ENCODE data around the gene HCRTR1.

DNA sequence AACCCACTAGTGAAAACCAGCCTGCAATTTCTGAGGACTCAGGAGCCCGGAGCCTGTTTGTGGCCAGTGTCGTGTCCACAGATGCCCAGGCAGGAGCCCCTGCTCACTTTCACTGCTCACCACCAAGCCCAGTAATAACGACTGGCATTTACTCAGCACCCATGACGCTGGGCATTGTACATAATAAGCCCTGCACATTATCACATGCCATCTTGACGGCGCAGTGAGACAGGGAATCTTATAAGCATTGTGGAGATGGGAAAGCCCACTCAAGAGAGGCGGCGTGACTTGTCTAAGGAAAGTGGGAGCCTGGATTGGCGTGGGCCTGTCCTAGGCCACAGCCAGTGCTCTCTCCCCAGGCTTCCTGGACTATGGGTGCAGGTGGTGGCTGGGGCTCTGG lies 55.9 kb downstream of the HCRTR1 start:
- TF ChIP-seq, protein P1, sequence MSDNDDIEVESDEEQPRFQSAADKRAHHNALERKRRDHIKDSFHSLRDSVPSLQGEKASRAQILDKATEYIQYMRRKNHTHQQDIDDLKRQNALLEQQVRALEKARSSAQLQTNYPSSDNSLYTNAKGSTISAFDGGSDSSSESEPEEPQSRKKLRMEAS (IDR thresholded peaks at IDR 0.05; ENCODE audit: insufficient read depth, insufficient read length) = no peak
- TF ChIP-seq POLR2A (IDR thresholded peaks at IDR 0.05; ENCODE audit: low read depth, low read length) (no peak), MYC (IDR thresholded peaks at IDR 0.05; ENCODE audit: low read depth, low read length) (no peak), POLR2AphosphoS5 (IDR thresholded peaks at IDR 0.05; ENCODE audit: insufficient read depth, low read depth, low read length) (no peak), EZH2 (IDR thresholded peaks at IDR 0.05; ENCODE audit: borderline replicate concordance, low read depth, low read length, severe bottlenecking) (no peak)
- TF ChIP-seq, protein P2, sequence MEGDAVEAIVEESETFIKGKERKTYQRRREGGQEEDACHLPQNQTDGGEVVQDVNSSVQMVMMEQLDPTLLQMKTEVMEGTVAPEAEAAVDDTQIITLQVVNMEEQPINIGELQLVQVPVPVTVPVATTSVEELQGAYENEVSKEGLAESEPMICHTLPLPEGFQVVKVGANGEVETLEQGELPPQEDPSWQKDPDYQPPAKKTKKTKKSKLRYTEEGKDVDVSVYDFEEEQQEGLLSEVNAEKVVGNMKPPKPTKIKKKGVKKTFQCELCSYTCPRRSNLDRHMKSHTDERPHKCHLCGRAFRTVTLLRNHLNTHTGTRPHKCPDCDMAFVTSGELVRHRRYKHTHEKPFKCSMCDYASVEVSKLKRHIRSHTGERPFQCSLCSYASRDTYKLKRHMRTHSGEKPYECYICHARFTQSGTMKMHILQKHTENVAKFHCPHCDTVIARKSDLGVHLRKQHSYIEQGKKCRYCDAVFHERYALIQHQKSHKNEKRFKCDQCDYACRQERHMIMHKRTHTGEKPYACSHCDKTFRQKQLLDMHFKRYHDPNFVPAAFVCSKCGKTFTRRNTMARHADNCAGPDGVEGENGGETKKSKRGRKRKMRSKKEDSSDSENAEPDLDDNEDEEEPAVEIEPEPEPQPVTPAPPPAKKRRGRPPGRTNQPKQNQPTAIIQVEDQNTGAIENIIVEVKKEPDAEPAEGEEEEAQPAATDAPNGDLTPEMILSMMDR (IDR thresholded peaks at IDR 0.05; ENCODE audit: extremely low read depth in 1 of 2, insufficient read depth in 1 of 2, low read depth in 1 of 2, low read length in 2 of 2) = no peak

Data from endothelial cell of umbilical vein (primary cell).